GM21576 (cell line): ENCODE data around the gene ZFAND3.
"Not testable (repeated sequence)": the region's sequence is repeated elsewhere in the genome, so short reads cannot be mapped to it uniquely, and the experiment has no call there.

Experiments used
- ATAC-seq: cut with Tn5 transposase; IDR thresholded peaks from one replicate; pipeline ENCODE4 v1.9.1; 2021; ENCODE audit warnings: mild to moderate bottlenecking, moderate library complexity; ENCODE audit not compliant: unreplicated experiment

The ZFAND3 gene

DNA sequence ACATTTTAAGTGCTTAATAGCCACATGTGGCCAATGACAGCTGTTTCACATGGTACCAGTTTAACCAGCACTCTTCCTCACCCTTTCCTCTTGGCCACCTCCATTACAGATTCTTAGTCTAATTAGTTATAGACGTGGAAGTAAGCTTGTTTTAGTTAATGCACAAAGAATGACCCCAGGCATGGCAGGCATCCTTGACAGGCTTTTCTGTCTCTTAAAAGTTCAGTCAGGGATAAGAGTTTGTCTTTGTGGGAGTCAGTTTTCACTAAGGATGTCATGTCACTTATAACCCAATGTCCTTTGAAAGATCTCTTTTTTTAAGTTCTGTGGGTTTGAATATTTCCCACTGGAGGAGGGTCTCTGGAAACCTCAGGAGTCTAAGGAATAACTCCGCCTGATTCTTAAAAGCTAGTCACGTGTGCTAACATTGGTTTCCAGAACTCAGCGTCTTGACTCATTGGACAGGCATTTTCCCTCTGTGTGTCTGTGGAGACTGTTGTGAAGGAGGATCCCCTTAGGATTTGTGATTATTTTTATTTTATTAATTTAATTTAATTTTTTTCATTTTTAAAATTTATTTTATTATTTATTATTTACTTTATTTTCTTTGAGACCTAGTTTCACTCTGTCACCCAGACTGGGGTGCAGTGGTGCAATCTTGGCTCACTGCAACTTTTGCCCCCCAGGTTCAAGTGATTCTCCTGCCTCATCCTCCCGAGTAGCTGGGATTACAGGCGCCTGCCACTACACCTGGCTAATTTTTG is 171.4 kb downstream of the ZFAND3 start:
- ATAC-seq, result no peak

- ATAC-seq, result no peak
These were observed 173.2 kb downstream of the ZFAND3 start for GRCh38 chr6:37992749-37993148.

DNA sequence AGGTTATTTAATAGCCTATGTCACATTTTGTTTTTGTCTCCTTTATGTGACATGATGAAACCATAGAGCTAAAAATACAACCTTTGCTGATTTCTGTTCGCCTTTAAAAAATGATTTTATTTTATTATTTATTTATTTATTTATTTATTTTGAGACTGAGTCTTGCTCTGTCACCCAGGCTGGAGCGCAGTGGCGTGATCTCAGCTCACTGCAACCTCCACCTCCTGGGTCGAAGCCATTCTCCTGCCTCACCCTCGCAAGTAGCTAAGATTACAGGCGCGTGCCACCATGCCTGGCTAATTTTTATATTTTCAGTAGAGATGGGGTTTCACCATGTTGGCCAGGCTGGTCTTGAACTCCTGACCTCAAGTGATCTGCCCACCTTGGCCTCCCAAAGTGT is 173.7 kb downstream of the ZFAND3 start:
- ATAC-seq, result not testable (repeated sequence)

- no peak for ATAC-seq
These were observed 174.1 kb downstream of the ZFAND3 start for GRCh38 chr6:37993596-37993995.

GRCh38 chr6:37994223-37994622 is 174.7 kb downstream of the ZFAND3 start:
- ATAC-seq, result no peak

- ATAC-seq, result no peak
These were observed 178.8 kb downstream of the ZFAND3 start for GRCh38 chr6:37998366-37998765.

DNA sequence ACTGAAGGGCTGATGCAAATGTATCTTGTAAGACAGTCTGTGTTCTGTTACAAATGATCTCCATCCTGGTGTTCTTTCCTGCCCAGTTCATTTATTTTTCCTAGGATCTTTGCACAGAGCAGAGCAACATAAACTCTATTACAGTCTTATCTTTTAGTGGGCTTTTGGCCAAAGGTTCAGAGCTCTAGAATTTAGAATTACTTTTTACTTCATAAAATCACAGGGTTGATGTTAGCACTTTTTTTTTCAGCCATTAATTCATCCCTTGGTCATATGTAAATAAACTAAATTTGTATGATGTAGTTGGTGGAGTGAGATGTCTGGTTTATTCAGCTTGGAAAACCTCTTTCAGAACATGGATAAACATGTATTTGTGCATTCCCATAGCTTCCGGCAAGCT is 181.9 kb downstream of the ZFAND3 start:
- ATAC-seq, result no peak

DNA sequence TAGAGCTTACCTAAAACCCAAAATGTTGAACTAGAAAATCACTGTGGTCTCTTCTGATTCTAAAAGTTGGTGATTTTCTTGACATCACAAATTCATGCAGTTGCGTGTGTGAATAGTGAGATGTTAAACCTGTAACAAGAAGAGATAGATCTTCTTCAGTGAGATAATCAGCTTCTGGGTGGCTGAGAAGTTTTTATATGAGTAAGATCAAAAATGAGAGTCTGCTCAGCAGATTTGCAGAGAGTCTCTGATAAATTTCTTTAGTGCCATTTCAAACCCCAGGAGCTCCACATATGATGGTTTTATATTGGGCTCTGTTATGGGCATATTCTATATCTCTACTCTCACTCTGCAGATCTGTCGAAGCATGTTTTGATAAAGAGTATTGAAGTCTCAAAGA is 185.4 kb downstream of the ZFAND3 start:
- ATAC-seq, result no peak

DNA sequence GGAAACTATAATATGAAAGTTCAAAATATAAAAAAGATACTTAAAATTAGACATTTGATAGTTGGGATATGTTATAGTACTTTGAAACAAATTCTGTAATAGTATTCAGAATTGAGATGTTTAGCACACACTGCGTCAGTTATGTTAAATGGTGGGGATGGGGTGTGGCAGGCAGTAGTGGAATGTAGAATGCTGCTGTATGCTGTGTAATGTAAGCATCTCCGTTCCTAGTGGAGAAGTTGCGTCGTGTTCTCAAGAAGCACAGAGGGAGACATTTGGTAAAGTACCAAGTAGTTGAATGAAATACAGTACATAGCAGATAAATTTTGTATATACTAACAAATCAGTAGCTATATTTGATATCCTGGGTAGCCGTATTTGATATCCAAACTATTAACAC is 192.4 kb downstream of the ZFAND3 start:
- no peak for ATAC-seq

GRCh38 chr6:38012573-38012972 is 193.0 kb downstream of the ZFAND3 start:
- ATAC-seq, result no peak

- ATAC-seq, result no peak
These were observed 195.8 kb downstream of the ZFAND3 start for GRCh38 chr6:38015341-38015740.

DNA sequence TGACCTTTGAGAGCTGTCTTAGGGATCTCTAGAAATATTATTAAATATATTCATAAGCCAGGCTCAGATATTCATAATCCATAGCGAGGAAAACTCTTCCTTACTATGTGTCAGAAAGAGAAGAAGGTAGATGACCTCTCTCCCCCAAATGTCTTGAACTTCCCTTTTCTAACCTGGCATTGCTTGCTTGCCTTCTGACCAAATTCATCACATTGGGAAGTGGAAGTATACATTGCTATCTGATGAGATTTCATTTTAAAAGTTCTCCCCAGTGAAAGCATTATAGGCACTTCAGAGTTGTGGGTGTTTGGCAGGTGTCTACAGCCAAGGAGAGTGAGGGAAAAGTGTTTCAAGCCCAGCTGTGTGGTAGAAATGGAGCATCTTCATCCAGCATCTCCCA is 197.3 kb downstream of the ZFAND3 start:
- ATAC-seq, result no peak

DNA sequence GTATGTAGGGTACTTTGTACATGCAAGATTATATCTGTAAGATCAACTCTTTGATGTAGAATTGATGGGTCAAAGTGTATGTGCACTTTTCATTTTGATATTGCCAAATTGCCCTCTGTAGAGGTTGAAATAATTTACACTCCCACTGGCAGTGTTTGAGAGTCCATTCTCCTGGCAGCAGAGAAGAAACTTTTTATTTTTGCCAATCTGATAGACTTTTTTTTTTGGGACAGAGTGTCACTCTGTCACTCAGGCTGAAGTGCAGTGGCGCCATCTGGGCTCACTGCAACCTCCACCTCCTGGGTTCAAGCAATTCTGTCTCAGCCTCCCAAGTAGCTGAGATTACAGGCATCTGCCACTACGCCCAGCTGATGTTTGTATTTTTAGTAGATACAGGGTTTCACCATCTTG is 199.2 kb downstream of the ZFAND3 start:
- ATAC-seq, result no peak

DNA sequence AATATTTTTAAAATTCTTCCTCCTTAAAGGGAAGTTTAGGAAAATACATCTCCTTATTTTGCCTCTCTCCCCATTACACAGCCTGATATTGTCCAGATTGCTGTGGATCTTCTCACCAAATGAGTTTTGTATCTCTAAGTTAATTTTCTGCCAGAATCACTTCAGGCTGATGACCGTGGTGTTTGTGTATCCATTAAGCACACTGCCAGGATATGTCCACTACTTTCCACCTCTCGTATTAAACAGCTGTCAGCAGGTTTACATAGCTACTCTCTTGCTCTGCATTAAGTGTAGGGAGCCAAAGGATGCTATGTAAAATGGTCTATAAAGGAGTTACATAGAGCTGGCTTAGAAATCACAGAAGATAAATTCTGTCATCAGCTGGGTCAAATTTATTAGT is 201.1 kb downstream of the ZFAND3 start:
- ATAC-seq, result no peak

DNA sequence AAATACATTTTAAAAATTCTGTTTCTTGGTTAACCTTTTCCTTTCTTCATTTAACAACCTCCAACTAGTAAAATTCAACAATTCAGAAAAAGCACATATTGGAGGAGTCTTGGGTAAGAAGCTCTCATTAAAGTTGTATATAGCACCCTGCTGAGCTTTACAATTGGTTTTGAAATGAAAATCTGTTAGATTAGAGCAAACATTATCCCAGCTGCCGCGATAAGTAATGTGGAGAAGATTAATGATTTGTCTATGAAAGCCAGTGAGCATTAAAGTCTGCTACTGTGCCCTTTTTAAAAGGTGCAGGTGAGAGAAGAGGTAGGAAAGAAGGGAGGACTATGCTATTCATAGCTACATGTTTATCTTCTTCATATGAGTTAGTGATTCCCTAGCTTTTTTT is 201.5 kb downstream of the ZFAND3 start:
- ATAC-seq, result no peak

GRCh38 chr6:38021571-38021970 is 202.0 kb downstream of the ZFAND3 start:
- no peak for ATAC-seq

GRCh38 chr6:38022688-38023087 is 203.2 kb downstream of the ZFAND3 start:
- no peak for ATAC-seq

DNA sequence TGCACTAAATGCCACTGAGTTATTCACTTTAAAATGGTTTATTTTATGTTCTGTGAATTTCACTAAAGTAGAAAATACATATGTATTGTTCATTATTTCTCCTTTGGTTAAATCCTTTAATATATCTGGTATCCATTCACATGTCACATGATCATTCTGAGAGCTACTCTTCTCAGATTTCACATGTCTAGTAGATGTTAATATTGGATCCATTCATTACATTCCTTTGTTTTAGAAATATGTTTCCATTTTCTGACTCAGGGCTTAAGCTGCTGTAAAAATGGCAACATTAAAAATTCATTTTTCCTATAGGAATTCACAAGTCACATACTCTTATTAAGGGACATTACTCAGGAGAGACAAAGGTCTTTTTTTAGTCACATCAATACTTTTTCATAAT is 205.4 kb downstream of the ZFAND3 start:
- no peak for ATAC-seq

GRCh38 chr6:38025451-38025850 is 205.9 kb downstream of the ZFAND3 start:
- ATAC-seq, result no peak

- ATAC-seq, result no peak
These were observed 208.3 kb downstream of the ZFAND3 start for GRCh38 chr6:38027685-38028373.

- ATAC-seq, result no peak
These were observed 210.9 kb downstream of the ZFAND3 start for GRCh38 chr6:38030380-38030779.

DNA sequence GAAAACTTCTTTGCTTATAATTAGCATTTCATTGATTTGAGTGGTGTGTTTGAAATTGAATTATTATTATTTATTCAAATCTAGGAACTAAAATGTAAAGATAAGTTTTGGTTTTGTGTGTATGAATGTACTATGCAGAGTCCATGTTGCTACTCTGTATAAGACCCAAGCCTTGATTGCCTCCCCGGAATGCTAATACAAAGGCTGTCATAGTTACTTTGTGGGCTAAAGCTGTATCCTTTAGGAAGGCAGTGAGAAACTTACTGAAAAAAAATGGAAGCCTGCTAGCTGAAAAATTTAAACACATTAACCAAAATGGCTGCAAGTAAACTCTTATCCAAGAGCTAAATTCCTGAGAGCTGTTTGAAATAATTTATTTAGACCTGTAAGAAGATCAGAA is 213.3 kb downstream of the ZFAND3 start:
- ATAC-seq, result no peak
